ENCODE measurements around the gene RBM4. TPM values are rescaled to one million over a fixed set of nuclear protein-coding genes. Genes with fewer than 3 reads are reported as not detected.
"Not testable (repeated sequence)": the region's sequence is repeated elsewhere in the genome, so short reads cannot be mapped to it uniquely, and the experiment has no call there.

The RBM4 gene
- total and polyA plus RNA-seq, 9 of the 15 experiments (the other 6 are each of a cell fraction or from before 2014, with no cell fraction given) = 81.6 to 233 (median 122) TPM

GRCh38 chr11:66604155-66604554 is 34.3 kb upstream of the RBM4 start (continued):
- 0 out of 2 replicates have a peak, but pooled peaks have one; percentile 16 for TF ChIP-seq KLF16 (IDR thresholded peaks at IDR 0.05)
- TF ChIP-seq CCNT2 (IDR thresholded peaks at IDR 0.05; ENCODE audit: borderline replicate concordance, extremely low read depth, insufficient read length, low read depth, low read length) = no peak
- peak; percentile 64 for TF ChIP-seq TEAD4 (IDR thresholded peaks at IDR 0.05; ENCODE audit: low read length)
- no peak for TF ChIP-seq TEAD4 (CRISPR knock-in tag; IDR thresholded peaks at IDR 0.05; ENCODE audit: borderline replicate concordance)
- peak; percentile 38; the same call in 1 of the 2 replicates for TF ChIP-seq FOXM1 (IDR thresholded peaks at IDR 0.05; ENCODE audit: low read depth)
- TF ChIP-seq FOXM1 (CRISPR knock-in tag; IDR thresholded peaks at IDR 0.05; ENCODE audit: low read depth) = no peak
- peak; percentile 60; the same call in 1 of the 2 replicates for TF ChIP-seq MYNN (IDR thresholded peaks at IDR 0.05)
- no peak for TF ChIP-seq MYNN (CRISPR knock-in tag; IDR thresholded peaks at IDR 0.05)
- TF ChIP-seq NUFIP1 (IDR thresholded peaks at IDR 0.05; ENCODE audit: partially characterized antibody) = no peak
- no peak for TF ChIP-seq TCF7 (IDR thresholded peaks at IDR 0.05; ENCODE audit: borderline replicate concordance)
- no peak for TF ChIP-seq SREBF1 (IDR thresholded peaks at IDR 0.05; ENCODE audit: borderline replicate concordance, low read depth, low read length)

- 92% methylated on average over 3 of the region's 3 CpGs for WGBS (ENCODE audit: insufficient coverage, low coverage, missing lambda C conversion rate)
- CTCF ChIA-PET (ENCODE audit: low intra/inter-chr PET ratio) = not testable (repeated sequence)
- POLR2A ChIA-PET = interaction anchor here (0.7 to 5.3 kb wide), 5 partner anchors 9 to 24 kb away, joined by 3 to 34 read pairs (median 3); partner anchors contain the start of genes CCDC87, CCS and RBM14
Observed at GRCh38 chr11:66606608-66607007, 31.9 kb upstream of the RBM4 start.

More at GRCh38 chr11:66606608-66607007, 31.9 kb upstream of the RBM4 start:
- H4K20me1 ChIP-seq (replicated peaks; ENCODE audit: control insufficient read depth, insufficient read depth, low read length); H3K27me3 ChIP-seq (ENCODE audit: control insufficient read depth in 2 of 2, insufficient read depth in 2 of 2, low read length in 2 of 2); ATAC-seq; H3K4me3 ChIP-seq; H3K9me3 ChIP-seq (replicated peaks; ENCODE audit: control insufficient read depth, insufficient read depth, low read depth, low read length); H3K9ac ChIP-seq (ENCODE audit: insufficient read depth in 1 of 2, low read depth in 2 of 2, low read length in 2 of 2); H3K9me1 ChIP-seq (ENCODE audit: control insufficient read depth, insufficient read depth, low read length); H3K4me2 ChIP-seq (ENCODE audit: insufficient read depth, low read length); DNase-seq (ENCODE audit: extremely low read depth in 1 of 4, low spot score in 3 of 4); BruUV-seq (replicated peaks); H2AFZ ChIP-seq (ENCODE audit: low read depth, low read length); H3K27ac ChIP-seq (ENCODE audit: extremely low read depth, low read depth, low read length); intact Hi-C loops (cut with micrococcal nuclease); H3K79me2 ChIP-seq (ENCODE audit: control insufficient read depth, insufficient read depth, low read length); FAIRE-seq; in situ Hi-C loops (cut with MboI): not testable (repeated sequence)
- Histone ChIP-seq H3K36me3 (ENCODE audit: control insufficient read depth, insufficient read depth, low read length) (peaks cover 29% of the 10 kb centered on the region; the same call in 2 of the 3 replicates), H3K4me1 (replicated peaks in 1 of 2; ENCODE audit: control insufficient read depth in 2 of 2, insufficient read depth in 2 of 2, low read length in 2 of 2) (peaks cover 3 to 12% of the 10 kb centered on the region in 2 experiments; a peak in 4 of 5 replicates)
